ENCODE measurements around the gene RAD51AP1. TPM values are rescaled to one million over a fixed set of nuclear protein-coding genes. Genes with fewer than 3 reads are reported as not detected.

The RAD51AP1 gene
- polyA plus RNA-seq, 1 of the 3 experiments (the other 2 are of a cell fraction), result 6.0 TPM

DNA sequence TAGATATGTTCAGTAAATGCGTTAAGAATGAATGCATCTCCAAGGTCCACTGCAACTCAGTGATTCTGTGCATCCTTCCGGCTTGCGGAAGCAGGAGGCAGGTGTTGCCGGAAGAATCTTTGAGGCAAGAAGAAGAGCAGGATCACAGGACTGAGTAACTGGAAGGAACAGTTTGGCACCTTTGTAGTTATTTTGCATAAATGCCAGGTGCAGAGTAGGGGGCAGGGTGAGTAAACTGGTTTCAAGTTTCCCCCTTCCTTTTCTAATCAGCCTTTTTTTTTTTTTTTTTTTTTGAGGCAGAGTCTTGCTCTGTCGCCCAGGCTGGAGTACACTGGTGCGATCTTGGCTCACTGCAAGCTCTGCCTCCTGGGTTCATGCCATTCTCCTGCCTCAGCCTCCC lies 45.6 kb downstream of the RAD51AP1 start:
- ChIA-PET POLR2A (no interaction called here), CTCF (interaction anchor here (1.3 kb wide), 1 partner anchor 174 kb away, joined by 6 read pairs; no protein-coding TSS in a partner anchor)
- Histone ChIP-seq H3K27ac (ENCODE audit: low read depth in 2 of 2, low read length in 1 of 2) (no peak overlapping the region), H3K79me2 (ENCODE audit: insufficient read depth) (no peaks in the 10 kb centered on the region), H3K9me2 (no peaks in the 10 kb centered on the region), H2AFZ (ENCODE audit: low read depth) (no peak overlapping the region), H3K27me3 (ENCODE audit: insufficient read depth) (peaks cover 29% of the 10 kb centered on the region; the same call in 1 of the 2 replicates), H4K20me1 (ENCODE audit: insufficient read depth) (no peaks in the 10 kb centered on the region), H3K4me1 (ENCODE audit: control insufficient read depth in 1 of 2, insufficient read depth in 2 of 2, low read depth in 1 of 2, low read length in 1 of 2) (no peaks in the 10 kb centered on the region), H3K9ac (no peak overlapping the region), H3K4me2 (no peak overlapping the region), H3K4me3 (ENCODE audit: low read depth in 2 of 2, low read length in 1 of 2) (no peak overlapping the region), H3K36me3 (replicated peaks in 1 of 2; ENCODE audit: control insufficient read depth in 1 of 2, insufficient read depth in 2 of 2, low read length in 1 of 2) (no peaks in the 10 kb centered on the region), H3F3A (replicated peaks; ENCODE audit: insufficient read depth) (no peaks in the 10 kb centered on the region), H3K9me3 (no peaks in the 10 kb centered on the region)
- 46% methylated on average over 6 of the region's 6 CpGs for WGBS (ENCODE audit: low lambda C conversion rate)
- no peak for DNase-seq
- TF ChIP-seq GABPA (IDR thresholded peaks at IDR 0.05; ENCODE audit: low read depth), result no peak
- TF ChIP-seq GATA2 (CRISPR knock-in tag; IDR thresholded peaks at IDR 0.05), result no peak
- TF ChIP-seq, protein P1, sequence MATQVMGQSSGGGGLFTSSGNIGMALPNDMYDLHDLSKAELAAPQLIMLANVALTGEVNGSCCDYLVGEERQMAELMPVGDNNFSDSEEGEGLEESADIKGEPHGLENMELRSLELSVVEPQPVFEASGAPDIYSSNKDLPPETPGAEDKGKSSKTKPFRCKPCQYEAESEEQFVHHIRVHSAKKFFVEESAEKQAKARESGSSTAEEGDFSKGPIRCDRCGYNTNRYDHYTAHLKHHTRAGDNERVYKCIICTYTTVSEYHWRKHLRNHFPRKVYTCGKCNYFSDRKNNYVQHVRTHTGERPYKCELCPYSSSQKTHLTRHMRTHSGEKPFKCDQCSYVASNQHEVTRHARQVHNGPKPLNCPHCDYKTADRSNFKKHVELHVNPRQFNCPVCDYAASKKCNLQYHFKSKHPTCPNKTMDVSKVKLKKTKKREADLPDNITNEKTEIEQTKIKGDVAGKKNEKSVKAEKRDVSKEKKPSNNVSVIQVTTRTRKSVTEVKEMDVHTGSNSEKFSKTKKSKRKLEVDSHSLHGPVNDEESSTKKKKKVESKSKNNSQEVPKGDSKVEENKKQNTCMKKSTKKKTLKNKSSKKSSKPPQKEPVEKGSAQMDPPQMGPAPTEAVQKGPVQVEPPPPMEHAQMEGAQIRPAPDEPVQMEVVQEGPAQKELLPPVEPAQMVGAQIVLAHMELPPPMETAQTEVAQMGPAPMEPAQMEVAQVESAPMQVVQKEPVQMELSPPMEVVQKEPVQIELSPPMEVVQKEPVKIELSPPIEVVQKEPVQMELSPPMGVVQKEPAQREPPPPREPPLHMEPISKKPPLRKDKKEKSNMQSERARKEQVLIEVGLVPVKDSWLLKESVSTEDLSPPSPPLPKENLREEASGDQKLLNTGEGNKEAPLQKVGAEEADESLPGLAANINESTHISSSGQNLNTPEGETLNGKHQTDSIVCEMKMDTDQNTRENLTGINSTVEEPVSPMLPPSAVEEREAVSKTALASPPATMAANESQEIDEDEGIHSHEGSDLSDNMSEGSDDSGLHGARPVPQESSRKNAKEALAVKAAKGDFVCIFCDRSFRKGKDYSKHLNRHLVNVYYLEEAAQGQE (IDR thresholded peaks at IDR 0.05; ENCODE audit: low read depth, low read length), result no peak
- TF ChIP-seq FOSL2 (IDR thresholded peaks at IDR 0.05; ENCODE audit: borderline replicate concordance, low read depth), result no peak
- no peak for TF ChIP-seq SIN3A (IDR thresholded peaks at IDR 0.05; ENCODE audit: borderline replicate concordance, low read depth, low read length)
- no peak for TF ChIP-seq EZH2phosphoT487 (IDR thresholded peaks at IDR 0.05; ENCODE audit: borderline replicate concordance, low read depth)
- TF ChIP-seq RAD21 (IDR thresholded peaks at IDR 0.05; ENCODE audit: low read length), result no peak
- TF ChIP-seq, protein P2, sequence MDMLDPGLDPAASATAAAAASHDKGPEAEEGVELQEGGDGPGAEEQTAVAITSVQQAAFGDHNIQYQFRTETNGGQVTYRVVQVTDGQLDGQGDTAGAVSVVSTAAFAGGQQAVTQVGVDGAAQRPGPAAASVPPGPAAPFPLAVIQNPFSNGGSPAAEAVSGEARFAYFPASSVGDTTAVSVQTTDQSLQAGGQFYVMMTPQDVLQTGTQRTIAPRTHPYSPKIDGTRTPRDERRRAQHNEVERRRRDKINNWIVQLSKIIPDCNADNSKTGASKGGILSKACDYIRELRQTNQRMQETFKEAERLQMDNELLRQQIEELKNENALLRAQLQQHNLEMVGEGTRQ (IDR thresholded peaks at IDR 0.05; ENCODE audit: borderline replicate concordance, low read depth, low read length), result no peak
- TF ChIP-seq SMC3 (IDR thresholded peaks at IDR 0.05; ENCODE audit: low read depth, low read length), result no peak

DNA sequence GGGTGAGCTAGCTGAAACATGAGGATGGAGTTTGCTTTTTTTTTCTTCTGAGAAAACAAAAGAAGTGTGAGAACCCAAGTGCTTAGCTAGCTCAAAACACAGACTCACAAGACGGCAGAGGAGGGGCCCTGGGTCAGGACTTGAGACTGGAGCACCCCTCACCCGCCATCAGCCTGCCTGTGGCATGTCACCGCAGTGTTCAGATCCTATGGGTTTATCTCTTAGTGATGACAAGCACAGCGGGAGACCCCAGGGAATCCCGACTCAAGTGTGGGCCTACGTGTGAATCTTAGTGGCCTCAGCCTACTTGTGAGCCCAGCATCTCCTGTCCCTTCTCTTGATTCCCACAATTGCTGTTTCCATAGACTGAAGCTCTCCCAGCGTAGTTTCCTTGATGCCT lies 46.2 kb downstream of the RAD51AP1 start:
- H3K4me2 ChIP-seq, result no peak overlapping the region
- ChIA-PET CTCF (no interaction called here), POLR2A (no interaction called here)
- H3F3A ChIP-seq (replicated peaks; ENCODE audit: insufficient read depth), result no peaks in the 10 kb centered on the region
- H2AFZ ChIP-seq (ENCODE audit: low read depth), result no peak overlapping the region
- TF ChIP-seq TAF1 (IDR thresholded peaks at IDR 0.05; ENCODE audit: borderline replicate concordance, low read depth, low read length) (no peak), POLR2AphosphoS5 (IDR thresholded peaks at IDR 0.05; ENCODE audit: low read depth, low read length) (no peak)
- TF ChIP-seq, protein P1 (IDR thresholded peaks at IDR 0.05; ENCODE audit: low read depth, low read length), result no peak
- no peak overlapping the region for H3K27ac ChIP-seq (ENCODE audit: low read depth in 2 of 2, low read length in 1 of 2)
- H3K9me3 ChIP-seq, result no peaks in the 10 kb centered on the region
- H3K36me3 ChIP-seq (replicated peaks in 1 of 2; ENCODE audit: control insufficient read depth in 1 of 2, insufficient read depth in 2 of 2, low read length in 1 of 2), result no peaks in the 10 kb centered on the region
- no peak overlapping the region for H3K4me3 ChIP-seq (ENCODE audit: low read depth in 2 of 2, low read length in 1 of 2)
- H3K9me2 ChIP-seq, result no peaks in the 10 kb centered on the region
- no peaks in the 10 kb centered on the region for H4K20me1 ChIP-seq (ENCODE audit: insufficient read depth)
- H3K4me1 ChIP-seq (ENCODE audit: control insufficient read depth in 1 of 2, insufficient read depth in 2 of 2, low read depth in 1 of 2, low read length in 1 of 2), result no peaks in the 10 kb centered on the region
- peaks cover 29% of the 10 kb centered on the region; the same call in 1 of the 2 replicates for H3K27me3 ChIP-seq (ENCODE audit: insufficient read depth)
- 29% methylated on average over 7 of the region's 7 CpGs for WGBS (ENCODE audit: low lambda C conversion rate)
- DNase-seq, result no peak
- H3K9ac ChIP-seq, result no peak overlapping the region
- H3K79me2 ChIP-seq (ENCODE audit: insufficient read depth), result no peaks in the 10 kb centered on the region

Measured in SK-N-SH (cell line).